GM12892 (cell line): ENCODE data around the gene PRIMA1.

Experiments used
- POLR2A ChIP-seq: IDR thresholded peaks from 2 replicates; pipeline ENCODE4 v1.6.1; 2011; ENCODE audit warnings: low read depth, low read length, control low read depth
- POLR2AphosphoS5 ChIP-seq: IDR thresholded peaks from 2 replicates; pipeline ENCODE4 v1.6.1; 2011; ENCODE audit warnings: low read depth, low read length, control low read depth
- TAF1 ChIP-seq: IDR thresholded peaks from 2 replicates; pipeline ENCODE4 v1.6.1; 2011; ENCODE audit warnings: low read depth, mild to moderate bottlenecking, control low read depth, low read length, borderline replicate concordance

- TF ChIP-seq POLR2A: no peak
- TF ChIP-seq TAF1: no peak
- no peak for TF ChIP-seq POLR2AphosphoS5
Measured at GRCh38 chr14:93799989-93800921, 12.0 kb upstream of the PRIMA1 start.
